GM19328 (cell line): Measurements from ENCODE around the gene STN1.

Experiments used
- ATAC-seq: cut with Tn5 transposase; IDR thresholded peaks from one replicate; pipeline ENCODE4 v1.9.1; 2021; ENCODE audit warnings: mild to moderate bottlenecking, moderate library complexity; ENCODE audit not compliant: unreplicated experiment

The STN1 gene

DNA sequence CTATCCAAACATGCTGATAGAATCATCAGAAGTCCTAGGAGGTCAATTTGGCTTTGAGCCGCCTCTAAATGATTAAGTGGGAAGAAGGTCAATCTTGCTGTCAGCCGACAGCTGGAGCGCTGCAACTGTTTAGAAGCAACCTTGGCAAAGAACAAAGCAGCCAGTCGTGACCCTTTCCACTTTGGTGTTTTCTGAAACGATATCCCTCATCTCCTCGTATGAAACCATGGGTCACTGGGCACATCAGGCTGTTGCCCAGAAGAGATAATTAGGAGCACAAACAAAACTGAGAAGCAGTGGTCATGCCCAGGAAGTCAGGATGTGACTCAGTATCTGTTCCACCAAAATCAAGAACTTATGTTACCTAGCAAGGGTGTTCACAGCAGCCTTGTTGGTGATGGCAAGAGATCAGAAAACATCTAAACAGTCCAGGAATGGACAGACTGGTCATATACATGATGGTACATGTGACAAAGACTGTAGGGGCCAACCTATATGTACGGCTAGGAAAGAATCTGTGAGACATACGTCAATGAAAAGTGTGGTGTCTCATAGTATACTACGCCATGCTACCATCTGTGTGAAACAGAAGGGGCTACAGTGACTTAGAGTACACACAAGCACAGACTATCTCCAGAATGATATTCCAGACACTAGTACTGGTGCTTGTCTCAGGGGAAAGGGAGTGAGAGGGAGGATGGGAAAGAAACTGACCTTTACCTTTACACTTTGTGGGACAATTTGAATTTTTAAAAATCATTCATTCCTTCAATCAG lies 22.4 kb downstream of the STN1 start:
- ATAC-seq: no peak

DNA sequence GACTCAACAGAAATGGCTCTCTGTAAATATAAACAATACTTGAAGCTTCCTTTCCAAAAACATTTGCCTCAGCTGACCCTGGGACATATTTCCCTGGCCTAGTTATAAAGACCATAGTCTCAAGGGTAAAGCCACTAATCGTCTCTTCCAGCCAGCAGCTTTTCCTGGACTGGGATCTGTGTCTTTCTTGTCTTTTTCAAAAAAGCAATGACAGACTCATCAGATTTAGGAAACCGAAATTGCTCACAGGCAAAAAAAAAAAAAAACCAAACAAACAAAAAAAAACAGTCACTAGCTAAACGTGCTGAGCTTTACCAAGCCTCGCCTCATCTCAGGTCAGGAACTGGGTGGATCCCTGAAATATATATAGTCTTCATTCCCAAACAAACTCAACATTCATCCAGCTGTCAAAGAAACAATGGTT lies 23.5 kb downstream of the STN1 start:
- no peak for ATAC-seq

DNA sequence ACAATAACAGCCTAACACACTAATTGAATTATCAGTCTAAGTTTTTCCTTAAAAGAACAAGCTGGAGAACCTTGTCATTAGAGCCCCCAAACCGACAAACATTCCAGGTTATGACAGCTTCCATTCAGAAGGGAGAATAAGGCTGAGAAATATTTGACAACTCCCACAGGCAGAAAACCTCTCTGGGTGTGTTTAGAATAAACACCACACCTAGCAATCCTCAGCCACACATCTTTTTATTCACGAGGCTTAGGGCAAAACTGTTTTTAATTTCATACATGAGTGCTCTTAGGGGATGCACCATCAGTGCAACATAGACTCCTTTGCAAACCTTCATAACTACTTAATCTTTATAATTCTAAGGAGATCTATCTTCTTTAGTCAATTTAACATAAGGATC lies 24.2 kb downstream of the STN1 start:
- no peak for ATAC-seq

- ATAC-seq: no peak
These were observed 25.8 kb downstream of the STN1 start for GRCh38 chr10:103892181-103892580.

- ATAC-seq: no peak
These were observed 27.3 kb downstream of the STN1 start for GRCh38 chr10:103890688-103891087.

- no peak for ATAC-seq
These were observed 27.8 kb downstream of the STN1 start for GRCh38 chr10:103890194-103890658.

- ATAC-seq: no peak
These were observed 28.8 kb downstream of the STN1 start for GRCh38 chr10:103889121-103889720.

- peak; percentile 63 for ATAC-seq
These were observed 29.7 kb downstream of the STN1 start for GRCh38 chr10:103888113-103888841.

- no peak for ATAC-seq
These were observed 32.4 kb downstream of the STN1 start for GRCh38 chr10:103885617-103886016.

DNA sequence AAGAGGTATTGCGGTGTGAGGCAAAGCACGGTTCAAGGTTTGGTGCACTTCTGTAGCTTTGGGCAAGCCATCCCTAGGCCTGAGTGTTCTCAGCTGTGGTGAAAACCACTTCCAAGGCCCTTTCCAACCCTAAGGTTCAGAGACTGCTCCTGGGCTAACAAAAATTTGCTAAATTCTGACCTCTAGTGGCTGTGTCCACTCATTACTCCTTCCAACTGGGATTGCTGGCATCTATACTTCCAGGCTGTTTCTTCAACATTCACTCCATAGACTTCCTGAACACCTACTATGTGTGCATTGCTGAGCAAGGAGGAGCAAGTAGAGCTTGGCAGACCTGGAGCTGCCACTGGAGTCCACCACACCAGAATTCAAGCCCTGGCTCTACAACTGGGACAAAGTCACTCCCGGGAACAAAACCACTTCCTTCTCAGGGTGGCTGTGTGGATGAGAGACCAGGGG lies 33.3 kb downstream of the STN1 start:
- no peak for ATAC-seq

DNA sequence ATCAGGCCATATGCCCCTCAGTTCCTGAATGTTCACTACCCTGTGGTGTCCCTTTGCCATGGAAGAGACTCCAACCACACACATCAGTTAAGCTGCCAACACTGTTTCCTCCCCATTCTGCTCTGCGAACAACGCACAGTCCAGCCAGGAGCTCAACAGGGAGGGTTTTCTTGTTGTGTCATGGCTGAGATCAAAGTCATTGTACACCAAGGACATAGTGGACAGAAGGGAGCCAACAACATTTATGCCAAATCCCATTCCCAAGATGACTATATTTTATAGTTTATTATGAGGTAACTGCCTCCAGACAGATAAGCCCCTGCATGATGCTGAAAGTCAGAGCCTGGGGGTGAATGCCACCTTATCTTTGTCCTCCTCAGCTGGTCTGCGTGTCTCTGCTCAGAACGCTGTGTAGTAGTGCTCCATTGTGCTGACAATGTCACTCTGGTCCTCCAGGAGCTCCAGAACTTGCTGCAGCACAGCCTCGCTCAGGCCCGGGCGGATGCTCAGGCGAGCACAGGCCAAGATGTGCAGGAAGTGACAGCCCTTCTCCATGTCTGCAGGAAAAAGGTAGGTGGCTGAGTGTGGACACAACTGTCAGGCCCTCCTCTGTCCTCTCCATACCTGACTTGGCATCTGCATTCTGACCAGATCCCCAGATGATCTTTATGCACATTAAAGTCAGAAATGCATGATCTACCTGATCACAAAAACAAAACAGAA lies 35.5 kb downstream of the STN1 start:
- no peak for ATAC-seq

DNA sequence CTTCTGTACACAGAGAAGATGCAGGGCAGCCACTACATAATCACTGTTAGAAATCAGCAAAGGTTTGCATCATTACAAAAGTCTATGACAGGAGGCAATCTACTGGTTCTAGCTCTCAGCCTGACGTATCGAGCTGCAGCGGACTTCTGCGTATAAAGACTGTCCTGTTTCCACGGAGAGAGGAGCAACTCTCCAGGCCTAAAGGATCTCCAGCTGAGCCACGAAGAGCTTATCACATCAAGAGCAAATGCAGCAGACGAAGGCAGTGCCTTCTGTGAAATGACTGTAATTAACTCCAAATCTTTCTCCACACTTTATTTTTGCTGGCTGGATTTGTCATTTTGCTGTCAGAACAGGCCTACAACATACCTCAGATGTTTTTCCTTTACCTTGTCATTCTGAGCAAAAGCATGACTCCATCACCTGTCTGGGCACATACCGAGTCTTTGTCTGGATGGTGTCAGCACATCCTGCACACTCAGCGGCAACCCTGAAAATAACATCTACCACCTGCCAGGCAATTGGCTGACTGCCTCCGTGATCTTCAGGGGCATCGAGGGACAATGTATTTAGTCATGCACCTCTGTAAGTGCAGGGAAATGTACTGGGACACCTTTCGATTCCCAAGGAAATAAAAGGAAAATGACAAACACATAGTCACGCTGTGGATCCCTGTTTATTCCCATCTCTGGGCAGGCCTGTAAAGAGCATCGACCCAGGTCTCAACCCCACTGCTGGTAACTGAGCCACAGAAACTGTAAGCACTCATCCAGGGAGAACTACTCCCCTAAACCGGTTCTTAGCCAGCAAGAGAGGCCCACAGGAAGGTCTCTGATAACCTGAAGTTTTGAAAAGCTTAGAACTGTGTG lies 36.3 kb downstream of the STN1 start:
- no peak for ATAC-seq

DNA sequence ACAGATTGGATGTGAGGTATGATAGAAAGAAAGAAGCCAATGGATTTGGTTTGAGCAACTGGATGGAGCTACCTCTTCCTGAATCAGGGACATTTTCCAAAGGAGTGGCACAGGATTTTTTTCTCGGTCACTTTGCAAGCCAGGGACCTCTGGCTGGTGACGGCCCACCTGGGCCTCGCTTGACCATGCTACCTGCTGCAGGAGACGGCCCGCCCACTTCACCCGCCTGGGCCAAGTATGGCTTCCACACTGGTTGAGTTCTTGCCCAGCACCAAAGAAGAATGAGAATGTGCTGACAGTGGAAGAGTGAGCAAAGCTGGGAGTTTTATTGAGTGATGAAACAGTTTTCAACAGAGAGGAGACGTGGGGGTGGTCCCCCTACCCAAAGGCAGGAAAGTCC lies 38.2 kb downstream of the STN1 start:
- ATAC-seq: no peak

- ATAC-seq: no peak
These were observed 38.6 kb downstream of the STN1 start for GRCh38 chr10:103879409-103879808.

GRCh38 chr10:103877861-103878260 lies 40.1 kb downstream of the STN1 start:
- no peak for ATAC-seq

- no peak for ATAC-seq
These were observed 41.8 kb downstream of the STN1 start for GRCh38 chr10:103876155-103876554.

DNA sequence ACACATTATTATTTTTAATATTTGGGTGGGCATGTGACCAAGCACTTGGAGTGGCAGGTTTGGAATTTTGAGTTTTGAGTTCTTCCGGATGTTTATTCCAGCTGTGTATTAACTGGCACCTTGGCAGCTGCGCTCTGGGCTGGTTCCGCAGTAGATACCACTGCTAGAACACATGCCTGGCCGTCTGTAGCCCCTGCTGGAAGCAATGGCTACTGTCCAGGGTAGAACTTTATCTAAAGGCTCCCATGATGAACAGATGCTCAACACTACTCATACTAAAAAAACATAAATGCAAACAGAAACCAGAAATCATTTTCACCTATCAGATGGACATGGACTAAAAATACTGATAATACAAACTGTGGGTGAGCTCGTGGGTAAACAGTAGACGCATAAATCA lies 43.3 kb downstream of the STN1 start:
- no peak for ATAC-seq

GRCh38 chr10:103872137-103872931 lies 45.6 kb downstream of the STN1 start:
- no peak for ATAC-seq

- ATAC-seq: no peak
These were observed 47.0 kb downstream of the STN1 start for GRCh38 chr10:103871006-103871405.
